ENCODE data around the gene LHFPL6. TPM values are rescaled to one million over a fixed set of nuclear protein-coding genes. Genes with fewer than 3 reads are reported as not detected.
A peak's percentile ranks its signal among the peaks of the same experiment; 100 is the strongest.

Gene LHFPL6
- total and polyA plus RNA-seq, 2 experiments from 2014 or later = 12.1 to 14.1 TPM

DNA sequence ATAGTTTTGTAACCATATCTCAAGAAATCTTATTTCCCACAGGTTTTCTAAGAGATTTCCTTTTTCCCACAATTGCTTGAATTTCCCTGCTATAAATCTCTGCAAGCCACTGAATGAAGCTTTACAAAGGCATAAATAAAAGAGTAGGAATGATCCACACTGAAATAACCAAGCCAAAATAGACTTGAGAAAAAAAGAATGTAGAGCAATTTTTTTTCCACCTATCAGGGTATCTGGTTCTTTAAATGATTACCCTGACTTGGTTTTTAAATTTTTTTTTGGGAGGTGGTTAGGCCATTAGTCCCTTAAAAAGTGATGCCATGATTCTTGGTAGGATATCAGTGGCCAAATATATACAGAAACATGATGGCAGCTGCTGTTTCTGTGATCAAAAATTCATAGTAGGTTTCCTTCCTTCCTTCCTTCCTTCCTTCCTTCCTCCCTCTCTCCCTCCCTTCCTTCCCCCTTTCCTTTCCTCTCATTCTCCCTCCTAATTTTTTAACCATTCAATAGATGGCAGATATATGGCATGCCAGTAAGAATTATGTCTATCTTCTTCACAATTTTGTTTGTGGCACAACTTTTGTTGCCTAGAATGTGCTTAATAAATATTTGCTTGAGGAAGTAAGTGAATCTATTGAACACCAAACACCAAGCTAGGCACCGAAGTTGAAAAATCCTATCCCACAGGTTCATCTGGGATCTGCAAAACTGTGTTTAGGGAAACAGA, 233.7 kb downstream of the LHFPL6 start:
- H3K4me2 ChIP-seq = no peak overlapping the region
- H3K9me3 ChIP-seq (ENCODE audit: low read depth) = no peaks in the 10 kb centered on the region
- no peaks in the 10 kb centered on the region for H3K9me2 ChIP-seq (replicated peaks; ENCODE audit: insufficient read depth)
- no peak for TF ChIP-seq EZH2 (IDR thresholded peaks at IDR 0.05; ENCODE audit: borderline replicate concordance)
- no peak for TF ChIP-seq EZH2phosphoT487 (IDR thresholded peaks at IDR 0.05; ENCODE audit: low read depth, severe bottlenecking, unreplicated experiment)
- TF ChIP-seq CTCF (IDR thresholded peaks at IDR 0.05; ENCODE audit: poor library complexity) = no peak
- DNase-seq (ENCODE audit: low spot score) = no peak
- no peak overlapping the region for H2AFZ ChIP-seq
- H3K4me3 ChIP-seq = no peak overlapping the region
- H3K36me3 ChIP-seq (replicated peaks; ENCODE audit: insufficient read depth, low read depth) = no peaks in the 10 kb centered on the region
- no peaks in the 10 kb centered on the region for H4K20me1 ChIP-seq (ENCODE audit: insufficient read depth, poor library complexity, severe bottlenecking)
- H3K4me1 ChIP-seq (ENCODE audit: insufficient read depth) = no peaks in the 10 kb centered on the region
- H3K27me3 ChIP-seq = no peaks in the 10 kb centered on the region
- no peak overlapping the region for H3K27ac ChIP-seq
- WGBS (ENCODE audit: low lambda C conversion rate, missing lambda C conversion rate) = 0% methylated on average over 1 of the region's 1 CpG
- no peaks in the 10 kb centered on the region for H3K79me2 ChIP-seq

DNA sequence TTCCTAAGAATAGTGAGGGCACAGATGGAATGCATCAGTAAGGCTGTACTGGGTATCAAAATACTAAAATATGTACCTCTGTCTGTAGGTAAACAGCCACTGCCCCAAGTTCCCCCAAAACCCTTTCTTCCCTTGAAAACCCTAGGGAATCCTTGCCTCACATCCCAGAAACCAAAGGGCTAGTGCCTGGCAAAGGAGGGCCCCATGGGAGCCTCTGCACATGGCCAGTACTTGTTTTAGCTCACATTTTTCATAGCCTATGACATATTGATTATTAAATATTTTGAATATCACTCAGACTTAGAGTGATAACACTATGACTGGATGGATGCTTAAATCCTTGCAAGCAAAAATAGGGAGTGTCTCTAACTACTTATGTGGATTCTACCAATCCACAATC, 237.1 kb downstream of the LHFPL6 start:
- Histone ChIP-seq H3K9me3 (ENCODE audit: low read depth) (no peaks in the 10 kb centered on the region), H3K4me2 (peak overlapping the region; percentile 52), H3K4me3 (no peak overlapping the region), H3K27ac (no peak overlapping the region), H3K9me2 (replicated peaks; ENCODE audit: insufficient read depth) (no peaks in the 10 kb centered on the region), H3K27me3 (no peaks in the 10 kb centered on the region), H3K79me2 (no peaks in the 10 kb centered on the region), H2AFZ (no peak overlapping the region), H3K36me3 (replicated peaks; ENCODE audit: insufficient read depth, low read depth) (no peaks in the 10 kb centered on the region), H3K4me1 (ENCODE audit: insufficient read depth) (no peaks in the 10 kb centered on the region), H4K20me1 (ENCODE audit: insufficient read depth, poor library complexity, severe bottlenecking) (no peaks in the 10 kb centered on the region)
- TF ChIP-seq CTCF (IDR thresholded peaks at IDR 0.05; ENCODE audit: poor library complexity) (no peak), EZH2phosphoT487 (IDR thresholded peaks at IDR 0.05; ENCODE audit: low read depth, severe bottlenecking, unreplicated experiment) (no peak), EZH2 (IDR thresholded peaks at IDR 0.05; ENCODE audit: borderline replicate concordance) (no peak)
- DNase-seq (ENCODE audit: low spot score) = no peak

GRCh38 chr13:39364947-39365468, 238.0 kb downstream of the LHFPL6 start:
- Histone ChIP-seq H3K9me2 (replicated peaks; ENCODE audit: insufficient read depth) (no peaks in the 10 kb centered on the region), H3K27me3 (no peaks in the 10 kb centered on the region), H3K79me2 (no peaks in the 10 kb centered on the region), H3K4me3 (no peak overlapping the region), H3K9me3 (ENCODE audit: low read depth) (no peaks in the 10 kb centered on the region), H3K4me2 (peak overlapping the region; percentile 52), H3K27ac (no peak overlapping the region), H2AFZ (no peak overlapping the region), H4K20me1 (ENCODE audit: insufficient read depth, poor library complexity, severe bottlenecking) (no peaks in the 10 kb centered on the region), H3K4me1 (ENCODE audit: insufficient read depth) (no peaks in the 10 kb centered on the region), H3K36me3 (replicated peaks; ENCODE audit: insufficient read depth, low read depth) (no peaks in the 10 kb centered on the region)
- TF ChIP-seq CTCF (IDR thresholded peaks at IDR 0.05; ENCODE audit: poor library complexity) (no peak), EZH2phosphoT487 (IDR thresholded peaks at IDR 0.05; ENCODE audit: low read depth, severe bottlenecking, unreplicated experiment) (no peak)
- DNase-seq (ENCODE audit: low spot score) = peak; percentile 28
- WGBS (ENCODE audit: low lambda C conversion rate, missing lambda C conversion rate) = 8% methylated on average over 5 of the region's 5 CpGs

Data from hepatocyte (in vitro differentiated cells).